ENCODE data around the gene ZNF597.

DNA sequence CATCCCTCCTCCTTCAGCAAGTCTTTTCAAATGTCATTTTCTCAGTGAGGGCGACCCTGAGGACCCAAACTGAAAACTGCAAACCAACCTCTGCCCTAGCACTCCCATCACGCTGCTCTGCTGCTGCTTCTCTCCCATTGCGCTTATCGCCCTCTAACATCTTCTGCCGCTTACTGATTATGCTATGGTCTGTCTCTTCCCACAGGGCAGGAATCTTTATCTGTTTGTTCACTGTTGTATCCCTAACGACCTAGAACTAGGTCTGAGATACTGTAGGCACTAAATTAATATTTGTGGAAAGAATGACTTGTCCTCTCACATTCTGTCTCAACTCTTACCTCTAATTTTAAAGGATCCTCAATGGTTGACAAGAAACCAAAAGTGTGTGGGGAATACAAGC is 55.0 kb downstream of the ZNF597 start:
- TF ChIP-seq, protein P1, sequence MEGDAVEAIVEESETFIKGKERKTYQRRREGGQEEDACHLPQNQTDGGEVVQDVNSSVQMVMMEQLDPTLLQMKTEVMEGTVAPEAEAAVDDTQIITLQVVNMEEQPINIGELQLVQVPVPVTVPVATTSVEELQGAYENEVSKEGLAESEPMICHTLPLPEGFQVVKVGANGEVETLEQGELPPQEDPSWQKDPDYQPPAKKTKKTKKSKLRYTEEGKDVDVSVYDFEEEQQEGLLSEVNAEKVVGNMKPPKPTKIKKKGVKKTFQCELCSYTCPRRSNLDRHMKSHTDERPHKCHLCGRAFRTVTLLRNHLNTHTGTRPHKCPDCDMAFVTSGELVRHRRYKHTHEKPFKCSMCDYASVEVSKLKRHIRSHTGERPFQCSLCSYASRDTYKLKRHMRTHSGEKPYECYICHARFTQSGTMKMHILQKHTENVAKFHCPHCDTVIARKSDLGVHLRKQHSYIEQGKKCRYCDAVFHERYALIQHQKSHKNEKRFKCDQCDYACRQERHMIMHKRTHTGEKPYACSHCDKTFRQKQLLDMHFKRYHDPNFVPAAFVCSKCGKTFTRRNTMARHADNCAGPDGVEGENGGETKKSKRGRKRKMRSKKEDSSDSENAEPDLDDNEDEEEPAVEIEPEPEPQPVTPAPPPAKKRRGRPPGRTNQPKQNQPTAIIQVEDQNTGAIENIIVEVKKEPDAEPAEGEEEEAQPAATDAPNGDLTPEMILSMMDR (IDR thresholded peaks at IDR 0.05): no peak
- TF ChIP-seq POLR2A (IDR thresholded peaks at IDR 0.05) (no peak), POLR2AphosphoS5 (IDR thresholded peaks at IDR 0.05) (no peak)
